ENCODE results near the gene SHBG.

DNA sequence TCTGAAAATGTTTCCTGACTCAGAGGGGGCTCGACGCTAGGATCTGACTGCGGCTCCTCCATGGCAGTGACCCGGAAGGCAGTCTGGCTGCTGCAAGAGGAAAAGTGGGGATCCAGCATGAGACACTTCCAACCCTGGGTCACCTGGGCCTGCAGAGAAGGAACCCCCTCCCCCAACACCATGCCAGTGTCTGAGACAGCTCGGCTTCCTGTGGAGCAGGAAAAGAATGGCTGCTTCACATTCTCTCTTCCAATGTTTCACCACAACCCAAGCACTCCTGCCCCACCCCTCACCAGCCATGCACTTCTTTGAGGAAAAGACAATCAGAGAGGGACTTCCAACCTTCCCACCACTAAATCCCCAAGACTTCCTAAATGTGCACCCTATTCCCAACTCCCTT is 46.6 kb downstream of the SHBG start:
- no peak for TF ChIP-seq CTCF (IDR thresholded peaks at IDR 0.05)
- TF ChIP-seq POLR2A (IDR thresholded peaks at IDR 0.05) = no peak
